ENCODE data around the gene ANKFN1.

DNA sequence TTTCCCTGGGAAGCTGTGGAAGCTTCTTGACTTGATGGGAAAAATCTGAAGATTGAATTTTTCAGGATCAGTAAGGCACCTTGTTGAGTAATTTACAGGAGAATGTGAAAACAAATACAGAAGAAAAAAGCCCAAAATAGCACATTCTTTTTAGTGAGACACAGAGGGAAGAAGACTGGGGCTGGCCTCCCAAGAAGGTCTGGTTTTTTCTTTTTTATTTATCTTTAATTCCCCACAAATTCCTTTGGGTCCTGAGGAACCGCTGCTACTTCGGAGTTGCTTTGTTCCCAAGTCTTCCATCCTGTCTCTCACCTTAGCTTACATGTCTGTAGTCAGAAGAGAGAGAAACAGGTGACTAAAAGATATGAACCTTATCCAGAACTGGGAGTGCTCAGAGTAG lies 273.6 kb downstream of the ANKFN1 start:
- TF ChIP-seq, protein P1, sequence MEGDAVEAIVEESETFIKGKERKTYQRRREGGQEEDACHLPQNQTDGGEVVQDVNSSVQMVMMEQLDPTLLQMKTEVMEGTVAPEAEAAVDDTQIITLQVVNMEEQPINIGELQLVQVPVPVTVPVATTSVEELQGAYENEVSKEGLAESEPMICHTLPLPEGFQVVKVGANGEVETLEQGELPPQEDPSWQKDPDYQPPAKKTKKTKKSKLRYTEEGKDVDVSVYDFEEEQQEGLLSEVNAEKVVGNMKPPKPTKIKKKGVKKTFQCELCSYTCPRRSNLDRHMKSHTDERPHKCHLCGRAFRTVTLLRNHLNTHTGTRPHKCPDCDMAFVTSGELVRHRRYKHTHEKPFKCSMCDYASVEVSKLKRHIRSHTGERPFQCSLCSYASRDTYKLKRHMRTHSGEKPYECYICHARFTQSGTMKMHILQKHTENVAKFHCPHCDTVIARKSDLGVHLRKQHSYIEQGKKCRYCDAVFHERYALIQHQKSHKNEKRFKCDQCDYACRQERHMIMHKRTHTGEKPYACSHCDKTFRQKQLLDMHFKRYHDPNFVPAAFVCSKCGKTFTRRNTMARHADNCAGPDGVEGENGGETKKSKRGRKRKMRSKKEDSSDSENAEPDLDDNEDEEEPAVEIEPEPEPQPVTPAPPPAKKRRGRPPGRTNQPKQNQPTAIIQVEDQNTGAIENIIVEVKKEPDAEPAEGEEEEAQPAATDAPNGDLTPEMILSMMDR (IDR thresholded peaks at IDR 0.05): no peak
- TF ChIP-seq POLR2A (IDR thresholded peaks at IDR 0.05; ENCODE audit: low read depth): no peak
- no peak for TF ChIP-seq EP300 (IDR thresholded peaks at IDR 0.05)
- no peak for TF ChIP-seq POLR2AphosphoS5 (IDR thresholded peaks at IDR 0.05)
